Lower lobe of right lung (tissue), 2 donors: ENCODE measurements around the gene USP7. TPM values are rescaled to one million over a fixed set of nuclear protein-coding genes. Genes with fewer than 3 reads are reported as not detected.

Source experiments
- ATAC-seq, 2 donors: fragments of 200-7000 bp; cut with Tn5 transposase; one replicate each; pipeline ENCODE4 v1.9.1; 2020 to 2022; ENCODE audit warnings: mild to moderate bottlenecking in 2 of 2, moderate library complexity in 2 of 2
- DNase-seq: peaks from one replicate; pipeline ENCODE4 v3.0.0-alpha.2; 2020
- H3K27ac ChIP-seq: fragments of 200-600 bp; one replicate; pipeline ENCODE4 v1.8.0; 2022
- H3K27me3 ChIP-seq: fragments of 200-600 bp; one replicate; pipeline ENCODE4 v1.8.0; 2022; ENCODE audit warnings: low read depth
- H3K36me3 ChIP-seq: fragments of 200-600 bp; one replicate; pipeline ENCODE4 v1.8.0; 2022; ENCODE audit warnings: mild to moderate bottlenecking
- H3K4me1 ChIP-seq: fragments of 200-600 bp; one replicate; pipeline ENCODE4 v1.8.0; 2022
- H3K4me3 ChIP-seq: fragments of 200-600 bp; one replicate; pipeline ENCODE4 v1.8.0; 2022; ENCODE audit warnings: mild to moderate bottlenecking
- H3K9me3 ChIP-seq: fragments of 200-600 bp; one replicate; pipeline ENCODE4 v1.8.0; 2022
- intact Hi-C: fragments of 100-400 bp; cut with DNase I; formaldehyde crosslinking; loops from one replicate; pipeline ENCODE4 v1.11.0; 2022
- long read RNA-seq: library from polyadenylated mRNA; unstranded; transcript quantifications from one replicate; pipeline ENCODE4 v2.0.0, GENCODE V29; 2021
- total RNA-seq: library from RNA; stranded (reverse); fragmentation: NEBNext Ultra II Directional; extraction: Animal tissue kit (Norgen Biotek cat#: 25700); gene quantifications from one replicate; pipeline ENCODE4 v1.2.1, GENCODE V29; 2021
- TF ChIP-seq, protein P1 (sequence below): fragments of 200-600 bp; IDR thresholded peaks from one replicate; pipeline ENCODE4 v1.8.0; 2022; ENCODE audit warnings: antibody characterized with exemption, mild to moderate bottlenecking
- donor health status: DM: no; HTN: yes; CAD: no; lungs with severe emphysema.

USP7 gene
- 87.5 TPM for total RNA-seq
- long read RNA-seq, full-length matches to known transcripts, result 28 of 78 reads
- long read RNA-seq, partial matches to known transcripts, result 33 of 78 reads
- long read RNA-seq, other reads (novel, unspliced or antisense), result 17 of 78 reads

DNA sequence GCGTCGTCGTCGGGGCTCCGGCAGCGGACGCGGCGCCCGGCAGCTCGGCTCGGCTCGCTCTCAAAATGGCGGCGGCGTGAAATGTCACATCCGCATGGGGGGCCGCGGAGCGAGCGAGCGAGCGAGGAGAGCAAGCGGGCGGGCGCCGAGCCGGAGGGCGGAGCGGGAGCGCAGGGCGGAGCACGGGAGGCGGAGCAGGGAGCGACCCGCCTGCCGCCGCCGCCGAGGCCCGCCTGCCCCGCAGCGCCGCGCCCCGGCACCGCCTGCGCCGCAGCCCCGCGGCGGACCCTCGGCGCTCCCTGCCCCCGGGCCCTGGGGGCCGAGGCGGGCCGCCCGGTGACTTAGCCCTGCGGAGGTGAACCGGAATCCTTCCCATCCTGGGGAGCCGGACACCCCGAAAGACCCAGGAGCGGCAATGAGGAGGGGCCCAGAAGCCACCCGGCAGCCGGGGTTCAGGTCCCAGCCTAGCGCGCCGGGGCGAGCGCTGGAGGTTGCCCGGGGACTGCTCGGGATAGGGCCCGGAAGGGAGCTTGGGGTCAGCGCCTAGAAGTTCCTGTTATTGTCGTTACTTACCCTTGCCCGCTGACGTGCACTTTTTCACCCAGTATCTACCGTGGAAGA, at the start of gene USP7:
USP7 (minus strand) TSS at position 86 of the 621 bp plus-strand sequence. CDS start 621 bp downstream, outside the sequence.
- peak; percentile 96 for DNase-seq
- intact Hi-C loops, result no loop called here
- TF ChIP-seq, protein P1, sequence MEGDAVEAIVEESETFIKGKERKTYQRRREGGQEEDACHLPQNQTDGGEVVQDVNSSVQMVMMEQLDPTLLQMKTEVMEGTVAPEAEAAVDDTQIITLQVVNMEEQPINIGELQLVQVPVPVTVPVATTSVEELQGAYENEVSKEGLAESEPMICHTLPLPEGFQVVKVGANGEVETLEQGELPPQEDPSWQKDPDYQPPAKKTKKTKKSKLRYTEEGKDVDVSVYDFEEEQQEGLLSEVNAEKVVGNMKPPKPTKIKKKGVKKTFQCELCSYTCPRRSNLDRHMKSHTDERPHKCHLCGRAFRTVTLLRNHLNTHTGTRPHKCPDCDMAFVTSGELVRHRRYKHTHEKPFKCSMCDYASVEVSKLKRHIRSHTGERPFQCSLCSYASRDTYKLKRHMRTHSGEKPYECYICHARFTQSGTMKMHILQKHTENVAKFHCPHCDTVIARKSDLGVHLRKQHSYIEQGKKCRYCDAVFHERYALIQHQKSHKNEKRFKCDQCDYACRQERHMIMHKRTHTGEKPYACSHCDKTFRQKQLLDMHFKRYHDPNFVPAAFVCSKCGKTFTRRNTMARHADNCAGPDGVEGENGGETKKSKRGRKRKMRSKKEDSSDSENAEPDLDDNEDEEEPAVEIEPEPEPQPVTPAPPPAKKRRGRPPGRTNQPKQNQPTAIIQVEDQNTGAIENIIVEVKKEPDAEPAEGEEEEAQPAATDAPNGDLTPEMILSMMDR, result no peak
- Histone ChIP-seq H3K9me3 (no peaks in the 10 kb centered on the region), H3K36me3 (no peaks in the 10 kb centered on the region), H3K27me3 (no peaks in the 10 kb centered on the region), H3K4me1 (peaks cover 40% of the 10 kb centered on the region), H3K4me3 (peak within 1 kb of the TSS; percentile 88), H3K27ac (peak within 1 kb of the TSS; percentile 85)
- ATAC-seq, result peak; percentile 97

DNA sequence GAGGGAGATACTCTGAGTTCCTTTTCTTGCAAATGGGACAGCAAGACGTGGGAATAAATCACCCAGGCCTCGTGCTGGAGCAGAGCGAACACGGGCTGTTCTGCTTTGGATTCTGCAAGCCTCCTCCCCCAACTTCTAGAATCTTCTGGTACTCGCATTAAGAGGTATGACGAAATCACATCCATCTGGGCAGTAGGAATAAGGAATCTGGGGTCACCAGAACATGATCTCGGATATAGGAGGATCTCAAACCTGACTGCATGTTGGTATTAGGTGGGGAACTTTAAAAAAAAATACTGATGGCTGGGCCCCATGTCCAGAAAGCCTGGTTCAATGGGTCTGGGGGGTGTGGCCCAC, 49.8 kb upstream of the USP7 start:
- no peak overlapping the region for H3K4me3 ChIP-seq
- no peak overlapping the region for H3K27ac ChIP-seq
- ATAC-seq, result no peak
- no peak for DNase-seq
- TF ChIP-seq, protein P1, result no peak
- intact Hi-C loops, result no loop called here
- no peaks in the 10 kb centered on the region for H3K36me3 ChIP-seq
- peaks cover 9% of the 10 kb centered on the region for H3K27me3 ChIP-seq
- peaks cover 5% of the 10 kb centered on the region for H3K9me3 ChIP-seq
- peaks cover 6% of the 10 kb centered on the region for H3K4me1 ChIP-seq

DNA sequence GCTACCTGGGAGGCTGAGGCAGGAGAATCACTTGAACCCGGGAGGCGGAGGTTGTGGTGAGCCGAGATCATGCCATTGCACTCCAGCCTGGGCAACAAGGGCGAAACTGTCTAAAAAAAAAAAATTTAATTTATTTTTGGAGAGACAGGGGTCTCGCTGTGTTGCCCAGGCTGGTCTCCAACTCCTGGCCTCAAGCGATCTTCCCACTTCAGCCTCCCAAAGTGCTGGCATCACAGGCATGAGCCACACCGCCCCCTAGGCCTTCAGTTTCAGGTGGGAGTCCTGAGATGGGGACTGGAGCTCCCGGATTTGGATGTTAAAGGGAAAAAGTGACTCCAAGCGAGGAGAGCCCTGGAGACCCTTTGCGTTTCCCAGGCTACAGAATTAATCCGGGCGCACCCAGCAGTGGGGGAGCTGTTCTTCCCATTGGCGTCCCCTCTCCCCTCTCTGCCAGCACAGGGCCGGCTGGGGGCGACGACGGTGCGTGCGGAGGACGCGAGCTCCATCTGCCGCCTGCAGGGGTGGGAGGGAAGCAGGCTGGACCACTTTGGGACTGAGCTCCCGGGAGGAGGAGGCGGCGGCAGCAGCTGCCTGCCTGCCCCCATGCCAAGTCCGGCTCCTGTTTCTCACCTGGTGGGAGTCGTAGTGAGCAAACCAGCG, 49.3 kb upstream of the USP7 start:
- ATAC-seq, result no peak
- intact Hi-C loops, result no loop called here
- Histone ChIP-seq H3K9me3 (peaks cover 5% of the 10 kb centered on the region), H3K4me3 (no peak overlapping the region), H3K27me3 (peaks cover 9% of the 10 kb centered on the region), H3K4me1 (peaks cover 7% of the 10 kb centered on the region), H3K36me3 (no peaks in the 10 kb centered on the region), H3K27ac (no peak overlapping the region)
- DNase-seq, result no peak
- TF ChIP-seq, protein P1, result no peak

DNA sequence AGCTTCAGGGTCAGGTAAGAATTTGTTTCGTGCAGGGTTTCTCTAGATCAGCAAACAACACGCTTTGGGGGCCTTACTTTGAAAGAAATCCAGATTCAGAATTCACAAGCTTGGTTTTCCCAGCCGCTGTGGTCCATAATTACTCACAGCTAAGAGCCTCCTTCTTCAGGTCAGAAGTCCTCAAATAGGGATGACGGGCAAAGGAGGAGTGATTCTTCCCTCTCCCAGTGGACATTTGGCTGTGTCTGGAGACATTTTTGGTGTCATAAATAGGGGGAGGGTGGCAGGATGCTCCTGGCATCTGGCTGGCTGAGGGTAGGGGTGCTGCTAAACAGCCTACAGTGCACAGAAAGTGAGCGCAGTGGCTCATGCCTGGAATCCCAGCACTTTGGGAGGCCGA, 48.6 kb upstream of the USP7 start:
- intact Hi-C loops, result no loop called here
- Histone ChIP-seq H3K4me3 (no peak overlapping the region), H3K36me3 (no peaks in the 10 kb centered on the region), H3K27me3 (peaks cover 9% of the 10 kb centered on the region), H3K4me1 (peaks cover 7% of the 10 kb centered on the region), H3K9me3 (peaks cover 5% of the 10 kb centered on the region), H3K27ac (no peak overlapping the region)
- TF ChIP-seq, protein P1, result no peak
- DNase-seq, result no peak
- ATAC-seq, result no peak

DNA sequence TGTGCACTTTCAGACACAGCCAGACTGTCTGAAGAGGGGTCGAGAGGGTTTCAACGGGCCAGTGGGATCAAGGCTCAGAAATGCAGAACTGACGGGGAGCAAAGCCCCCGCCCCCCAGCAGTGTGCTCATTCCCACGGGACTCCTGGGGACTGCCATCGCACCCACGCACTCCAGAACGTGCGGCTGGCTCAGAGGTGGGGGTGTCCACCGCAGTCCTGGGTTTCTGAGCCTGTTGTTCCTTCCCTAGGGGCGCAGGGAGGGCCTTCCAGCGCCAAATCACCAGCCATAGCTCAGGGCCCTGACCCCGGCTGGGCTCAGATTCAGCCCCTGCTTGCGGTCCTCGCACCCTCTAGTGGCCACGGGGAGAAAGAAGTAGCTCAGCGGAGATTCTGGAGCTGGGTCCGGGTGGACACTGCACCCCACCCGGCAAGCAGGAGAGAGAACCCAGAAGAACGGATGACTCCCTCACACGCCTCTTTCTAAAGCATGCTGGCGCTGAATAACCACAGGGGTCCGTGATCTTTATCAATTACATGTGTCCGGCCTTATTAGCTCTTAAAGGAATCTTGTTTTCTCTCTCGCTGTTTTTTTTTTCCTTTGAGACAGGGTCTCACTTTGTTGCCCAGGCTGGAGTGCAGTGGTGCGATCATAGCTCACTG, 45.0 kb upstream of the USP7 start:
- Histone ChIP-seq H3K4me1 (peaks cover 7% of the 10 kb centered on the region), H3K4me3 (peak overlapping the region; percentile 42), H3K27me3 (peaks cover 9% of the 10 kb centered on the region), H3K9me3 (no peaks in the 10 kb centered on the region), H3K36me3 (no peaks in the 10 kb centered on the region), H3K27ac (no peak overlapping the region)
- intact Hi-C loops, result no loop called here
- TF ChIP-seq, protein P1, result peak; percentile 89
- DNase-seq (peak; percentile 83), ATAC-seq (peak; percentile 94)
